ENCODE data around the gene PDE4C. TPM values are rescaled to one million over a fixed set of nuclear protein-coding genes. Genes with fewer than 3 reads are reported as not detected.

Gene PDE4C
- 1 to 10 TPM in 1 of 2 donors, under 1 TPM in 1; 0.88 to 2.6 TPM for total RNA-seq
- polyA plus RNA-seq (ENCODE audit: insufficient read length in 2 of 2), result 1 to 10 TPM; 1.1 to 1.7 TPM
- long read RNA-seq, donor 1, result 0 reads
- long read RNA-seq, donor 2, result 0 reads
- long read RNA-seq, donor 3, result 0 reads
- long read RNA-seq, donor 4, result 0 reads

DNA sequence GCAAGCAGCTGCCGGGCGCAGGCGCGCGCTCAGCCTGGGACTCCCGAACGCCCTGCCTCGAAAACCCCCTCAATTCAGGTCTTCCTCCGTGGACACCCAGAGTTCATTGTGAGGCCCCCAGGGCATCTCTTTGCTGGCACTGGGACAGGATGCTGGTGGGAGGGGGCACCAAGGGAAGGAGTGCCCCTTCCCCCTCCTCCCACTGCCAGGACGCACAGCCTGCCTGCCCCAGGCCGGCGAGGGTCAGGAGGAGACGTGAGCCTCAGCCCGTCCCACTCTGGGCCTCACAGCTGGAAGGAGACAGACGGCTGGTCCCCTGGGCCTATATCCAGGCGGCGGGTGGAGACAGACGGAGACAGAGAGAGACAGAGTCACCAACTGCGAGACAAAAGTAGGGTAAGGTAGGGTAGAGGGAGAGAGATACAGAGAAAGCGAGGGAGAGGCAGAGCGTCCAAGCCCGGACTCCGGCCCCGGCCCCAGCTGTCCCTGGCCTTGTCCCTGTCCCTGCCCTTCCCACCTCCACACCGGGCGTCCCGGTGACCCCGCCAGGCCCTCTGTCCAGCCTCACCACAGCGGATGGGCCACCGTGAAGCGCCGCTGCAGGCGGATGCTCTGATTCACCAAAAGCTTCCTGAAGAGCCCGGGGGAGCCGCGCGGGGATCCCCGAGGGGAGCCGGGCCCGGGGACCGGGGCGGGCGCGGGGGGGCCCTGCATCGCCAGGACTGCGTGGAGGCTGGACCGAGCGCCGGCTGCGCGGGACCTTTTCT, at the start of gene PDE4C:
Gene PDE4C (minus strand): TSS at position 737 of the 767 bp plus-strand sequence. CDS start 23 bp downstream, at position 714.
- H3K9me3 ChIP-seq (ENCODE audit: control insufficient read depth, insufficient read depth, low read length), result no peaks in the 10 kb centered on the region
- H3K36me3 ChIP-seq (ENCODE audit: control insufficient read depth, insufficient read depth, low read length), result no peaks in the 10 kb centered on the region
- H3K27me3 ChIP-seq (ENCODE audit: control insufficient read depth, insufficient read depth, low read length), result peaks cover 41% of the 10 kb centered on the region
- H3K4me3 ChIP-seq (ENCODE audit: low read depth, low read length), result no peak within 1 kb of the TSS
- H3K4me1 ChIP-seq (ENCODE audit: control insufficient read depth, insufficient read depth, low read length), result peaks cover 26% of the 10 kb centered on the region
- no peak within 1 kb of the TSS for H3K27ac ChIP-seq (ENCODE audit: low read depth, low read length)
- peak in 1 of 6 donors; percentile 20 for DNase-seq (ENCODE audit: low read depth in 4 of 6, low spot score in 6 of 6)
- WGBS (ENCODE audit: insufficient coverage), result 4% methylated on average over 49 of the region's 51 CpGs

DNA sequence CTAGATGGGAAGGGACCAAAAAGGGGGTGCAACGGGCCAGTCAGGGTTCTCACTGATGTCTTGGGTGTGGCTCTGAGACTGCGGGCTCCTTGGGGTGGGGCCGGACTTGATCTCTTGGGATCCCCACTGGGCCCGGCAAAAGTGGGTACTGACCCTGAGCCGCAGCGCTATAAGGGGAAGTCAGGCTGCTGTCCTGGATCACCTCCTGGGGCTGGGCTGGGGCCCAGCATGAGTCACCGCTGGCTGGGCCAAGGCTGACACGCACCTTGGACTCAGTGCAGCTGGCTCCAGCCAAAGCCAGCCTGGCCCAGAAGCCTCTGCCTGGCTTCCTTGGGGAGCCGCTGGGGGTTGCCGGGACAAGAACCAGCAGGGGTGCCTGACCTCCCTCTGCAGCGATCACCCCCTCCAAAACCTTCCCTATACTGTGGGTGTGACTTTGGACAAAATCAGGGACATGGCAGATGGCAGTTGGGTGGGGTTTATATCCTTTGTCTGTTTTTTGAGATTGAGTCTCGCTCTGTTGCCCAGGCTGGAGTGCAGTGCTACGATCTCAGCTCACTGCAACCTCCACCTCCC, 48.6 kb upstream of the PDE4C start:
- no peaks in the 10 kb centered on the region for H3K27me3 ChIP-seq (ENCODE audit: control insufficient read depth, insufficient read depth, low read length)
- peaks cover 49% of the 10 kb centered on the region for H3K36me3 ChIP-seq (ENCODE audit: control insufficient read depth, insufficient read depth, low read length)
- WGBS (ENCODE audit: insufficient coverage), result 60% methylated on average over 8 of the region's 13 CpGs
- no peak overlapping the region for H3K4me3 ChIP-seq (ENCODE audit: low read depth, low read length)
- peak overlapping the region; percentile 65 for H3K27ac ChIP-seq (ENCODE audit: low read depth, low read length)
- peaks cover 51% of the 10 kb centered on the region for H3K4me1 ChIP-seq (ENCODE audit: control insufficient read depth, insufficient read depth, low read length)
- no peaks in the 10 kb centered on the region for H3K9me3 ChIP-seq (ENCODE audit: control insufficient read depth, insufficient read depth, low read length)
- peak in 3 of 6 donors; percentile 42 to 88 (median 43) for DNase-seq (ENCODE audit: low read depth in 4 of 6, low spot score in 6 of 6)

- no peaks in the 10 kb centered on the region for H3K27me3 ChIP-seq (ENCODE audit: control insufficient read depth, insufficient read depth, low read length)
- DNase-seq (ENCODE audit: low read depth in 4 of 6, low spot score in 6 of 6), result peak in 1 of 6 donors; percentile 61
- H3K36me3 ChIP-seq (ENCODE audit: control insufficient read depth, insufficient read depth, low read length), result peaks cover 49% of the 10 kb centered on the region
- H3K4me3 ChIP-seq (ENCODE audit: low read depth, low read length), result no peak within 1 kb of the TSS
- H3K27ac ChIP-seq (ENCODE audit: low read depth, low read length), result peak within 1 kb of the TSS; percentile 65
- H3K4me1 ChIP-seq (ENCODE audit: control insufficient read depth, insufficient read depth, low read length), result peaks cover 50% of the 10 kb centered on the region
- 68% methylated on average over 7 of the region's 9 CpGs for WGBS (ENCODE audit: insufficient coverage)
- no peaks in the 10 kb centered on the region for H3K9me3 ChIP-seq (ENCODE audit: control insufficient read depth, insufficient read depth, low read length)
Measured at GRCh38 chr19:18274219-18274780, 48.1 kb upstream of the PDE4C start, which contains the start of gene IQCN. IQCN (minus strand) TSS chr19:18274452; CDS start chr19:18269478, 4,974 bp downstream.

DNA sequence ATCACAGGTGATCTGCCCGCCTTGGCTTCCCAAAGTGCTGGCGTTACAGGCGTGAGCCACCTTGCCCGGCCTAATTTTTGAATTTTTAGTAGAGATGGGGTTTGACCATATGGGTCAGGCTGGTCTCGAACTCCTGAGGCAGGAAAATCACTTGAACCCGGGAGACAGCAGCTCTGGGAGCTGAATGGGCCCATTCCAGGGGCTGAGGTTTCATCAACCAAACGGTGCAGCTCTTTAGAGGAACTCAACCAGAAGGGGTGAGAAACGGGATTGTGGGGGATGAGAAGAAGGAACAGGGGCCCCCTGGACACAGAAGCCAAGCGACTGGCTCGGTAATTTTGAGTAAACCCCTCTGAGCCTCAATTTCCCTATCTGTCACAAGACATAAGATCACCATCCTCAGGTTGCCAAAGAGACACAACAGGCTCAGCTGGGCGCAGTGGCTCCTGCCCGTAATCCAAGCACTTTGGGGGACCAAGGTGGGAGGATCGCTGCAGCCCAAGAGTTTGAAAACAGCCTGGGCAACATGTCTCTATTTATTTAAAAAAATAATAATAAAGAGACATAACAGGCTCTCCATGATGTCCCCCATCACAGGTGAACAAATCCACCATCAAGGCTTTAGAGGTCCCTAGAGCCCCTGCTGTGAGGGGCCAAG, 47.5 kb upstream of the PDE4C start:
- H3K9me3 ChIP-seq (ENCODE audit: control insufficient read depth, insufficient read depth, low read length), result no peaks in the 10 kb centered on the region
- no peak overlapping the region for H3K4me3 ChIP-seq (ENCODE audit: low read depth, low read length)
- H3K27ac ChIP-seq (ENCODE audit: low read depth, low read length), result no peak overlapping the region
- H3K4me1 ChIP-seq (ENCODE audit: control insufficient read depth, insufficient read depth, low read length), result peaks cover 44% of the 10 kb centered on the region
- no peaks in the 10 kb centered on the region for H3K27me3 ChIP-seq (ENCODE audit: control insufficient read depth, insufficient read depth, low read length)
- DNase-seq (ENCODE audit: low read depth in 4 of 6, low spot score in 6 of 6), result no peak
- peaks cover 52% of the 10 kb centered on the region for H3K36me3 ChIP-seq (ENCODE audit: control insufficient read depth, insufficient read depth, low read length)
- WGBS (ENCODE audit: insufficient coverage), result 95% methylated on average over 5 of the region's 13 CpGs

- H3K4me3 ChIP-seq (ENCODE audit: low read depth, low read length), result no peak overlapping the region
- peaks cover 55% of the 10 kb centered on the region for H3K36me3 ChIP-seq (ENCODE audit: control insufficient read depth, insufficient read depth, low read length)
- no peaks in the 10 kb centered on the region for H3K9me3 ChIP-seq (ENCODE audit: control insufficient read depth, insufficient read depth, low read length)
- peaks cover 23% of the 10 kb centered on the region for H3K4me1 ChIP-seq (ENCODE audit: control insufficient read depth, insufficient read depth, low read length)
- no peak for DNase-seq (ENCODE audit: low read depth in 4 of 6, low spot score in 6 of 6)
- no peaks in the 10 kb centered on the region for H3K27me3 ChIP-seq (ENCODE audit: control insufficient read depth, insufficient read depth, low read length)
- WGBS (ENCODE audit: insufficient coverage), result 53% methylated on average over 3 of the region's 6 CpGs
- H3K27ac ChIP-seq (ENCODE audit: low read depth, low read length), result no peak overlapping the region
Measured at GRCh38 chr19:18271433-18271841, 45.2 kb upstream of the PDE4C start.

GRCh38 chr19:18270326-18270725, 44.1 kb upstream of the PDE4C start:
- no peaks in the 10 kb centered on the region for H3K27me3 ChIP-seq (ENCODE audit: control insufficient read depth, insufficient read depth, low read length)
- no peaks in the 10 kb centered on the region for H3K9me3 ChIP-seq (ENCODE audit: control insufficient read depth, insufficient read depth, low read length)
- H3K4me1 ChIP-seq (ENCODE audit: control insufficient read depth, insufficient read depth, low read length), result peaks cover 15% of the 10 kb centered on the region
- no peak for DNase-seq (ENCODE audit: low read depth in 4 of 6, low spot score in 6 of 6)
- H3K27ac ChIP-seq (ENCODE audit: low read depth, low read length), result no peak overlapping the region
- 97% methylated on average over 5 of the region's 9 CpGs for WGBS (ENCODE audit: insufficient coverage)
- no peak overlapping the region for H3K4me3 ChIP-seq (ENCODE audit: low read depth, low read length)
- H3K36me3 ChIP-seq (ENCODE audit: control insufficient read depth, insufficient read depth, low read length), result peaks cover 57% of the 10 kb centered on the region

DNA sequence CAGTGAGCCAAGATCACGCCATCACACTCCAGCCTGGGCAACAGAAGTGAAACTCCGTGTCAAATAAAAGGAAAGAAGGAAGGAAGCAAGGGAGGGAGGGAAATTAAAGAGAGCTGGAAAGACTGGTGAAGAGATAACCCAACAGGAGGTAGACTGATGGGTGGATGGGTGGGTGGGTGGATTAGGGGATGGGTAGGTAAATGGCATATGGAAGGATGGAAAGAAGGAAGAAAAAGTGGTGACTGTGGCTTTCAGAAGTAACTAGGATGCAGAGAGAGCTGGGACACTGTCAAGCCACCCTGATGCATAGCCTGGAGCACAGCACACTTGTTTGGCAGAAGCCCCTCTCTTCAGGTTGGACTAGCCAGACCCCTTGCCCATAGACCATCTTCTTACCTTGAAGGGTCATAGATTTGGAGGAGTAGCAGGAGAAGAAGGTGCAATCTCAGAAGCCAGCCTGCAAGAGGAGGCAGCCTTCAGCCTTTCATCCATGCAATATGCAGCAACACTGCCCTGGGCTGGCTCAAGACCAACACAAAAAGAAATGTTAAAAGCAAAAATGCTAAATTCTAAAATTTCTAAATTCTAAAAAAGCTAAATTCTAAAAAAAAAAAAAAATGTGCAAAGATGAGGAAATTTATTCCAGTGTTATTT, 43.0 kb upstream of the PDE4C start:
- no peak for DNase-seq (ENCODE audit: low read depth in 4 of 6, low spot score in 6 of 6)
- Histone ChIP-seq H3K4me3 (ENCODE audit: low read depth, low read length) (no peak overlapping the region), H3K9me3 (ENCODE audit: control insufficient read depth, insufficient read depth, low read length) (no peaks in the 10 kb centered on the region), H3K27ac (ENCODE audit: low read depth, low read length) (no peak overlapping the region), H3K27me3 (ENCODE audit: control insufficient read depth, insufficient read depth, low read length) (no peaks in the 10 kb centered on the region), H3K4me1 (ENCODE audit: control insufficient read depth, insufficient read depth, low read length) (peaks cover 4% of the 10 kb centered on the region), H3K36me3 (ENCODE audit: control insufficient read depth, insufficient read depth, low read length) (peaks cover 58% of the 10 kb centered on the region)
- WGBS (ENCODE audit: insufficient coverage), result 88% methylated on average over 2 of the region's 2 CpGs

GRCh38 chr19:18266771-18267686, 40.8 kb upstream of the PDE4C start:
- Histone ChIP-seq H3K9me3 (ENCODE audit: control insufficient read depth, insufficient read depth, low read length) (no peaks in the 10 kb centered on the region), H3K4me3 (ENCODE audit: low read depth, low read length) (no peak overlapping the region), H3K27ac (ENCODE audit: low read depth, low read length) (no peak overlapping the region), H3K27me3 (ENCODE audit: control insufficient read depth, insufficient read depth, low read length) (no peaks in the 10 kb centered on the region), H3K36me3 (ENCODE audit: control insufficient read depth, insufficient read depth, low read length) (peaks cover 71% of the 10 kb centered on the region), H3K4me1 (ENCODE audit: control insufficient read depth, insufficient read depth, low read length) (no peaks in the 10 kb centered on the region)
- DNase-seq (ENCODE audit: low read depth in 4 of 6, low spot score in 6 of 6), result peak in 1 of 6 donors; percentile 6
- 91% methylated on average over 37 of the region's 42 CpGs for WGBS (ENCODE audit: insufficient coverage)
